ENCODE results near the gene MAB21L3. TPM values are rescaled to one million over a fixed set of nuclear protein-coding genes. Genes with fewer than 3 reads are reported as not detected.

MAB21L3 gene
- total RNA-seq, 1 experiment from 2014 or later = not detected

DNA sequence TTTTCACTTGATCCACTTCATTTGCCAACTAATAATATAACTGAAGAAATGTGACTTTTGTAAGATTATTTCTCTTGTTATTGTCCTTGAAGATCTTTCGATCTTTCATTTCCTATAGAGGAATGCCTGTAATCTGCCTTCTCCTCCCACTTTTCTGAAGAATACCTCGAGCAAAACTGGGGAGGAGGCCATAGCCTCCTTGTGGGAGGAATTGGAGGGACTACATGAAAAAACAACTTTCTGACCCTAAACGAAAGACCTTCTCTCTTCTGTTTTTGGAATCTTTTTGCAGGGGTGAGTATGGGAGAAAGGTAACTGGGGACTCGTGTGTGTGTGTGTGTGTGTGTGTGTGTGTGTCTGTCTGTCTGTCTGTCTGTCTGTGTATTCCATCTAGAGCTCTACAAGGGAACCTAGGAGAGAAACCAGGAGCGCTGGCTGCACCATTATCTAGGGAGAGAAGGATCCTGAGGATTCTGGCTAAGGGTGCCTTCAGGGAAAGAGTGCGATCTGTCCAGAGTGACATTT lies 32.4 kb upstream of the MAB21L3 start:
- H2BK5ac ChIP-seq (ENCODE audit: insufficient read length, low read length) = no peak overlapping the region
- H3K23me2 ChIP-seq (ENCODE audit: insufficient read length, low read depth, low read length, poor library complexity, severe bottlenecking) = no peaks in the 10 kb centered on the region
- H3K4me1 Mint-ChIP-seq = no peaks in the 10 kb centered on the region
- no peak overlapping the region for H3K4me2 ChIP-seq (ENCODE audit: insufficient read depth, insufficient read length, low read length)
- H3T11ph ChIP-seq (ENCODE audit: low read length) = no peak overlapping the region
- H3K27me3 Mint-ChIP-seq (ENCODE audit: low read depth) = no peaks in the 10 kb centered on the region
- no peak overlapping the region for H2BK12ac ChIP-seq (ENCODE audit: insufficient read length, low read depth, low read length)
- DNase-seq = no peak
- H2BK20ac ChIP-seq (ENCODE audit: low read depth, low read length, poor library complexity, severe bottlenecking) = no peak overlapping the region
- H3K27ac Mint-ChIP-seq = no peak overlapping the region
- no peak overlapping the region for H4K8ac ChIP-seq (replicated peaks; ENCODE audit: insufficient read length, low read depth, low read length)
- H4K20me1 ChIP-seq (ENCODE audit: control insufficient read depth, insufficient read depth, insufficient read length) = no peaks in the 10 kb centered on the region
- H4K5ac ChIP-seq (ENCODE audit: insufficient read length, low read depth, low read length) = no peak overlapping the region
- no peak overlapping the region for H2AFZ ChIP-seq (ENCODE audit: low read length)
- H3K79me1 ChIP-seq (ENCODE audit: insufficient read depth, low read depth, low read length, poor library complexity, severe bottlenecking) = no peaks in the 10 kb centered on the region
- no peak overlapping the region for H2AK5ac ChIP-seq (ENCODE audit: insufficient read length, low read length)
- no peaks in the 10 kb centered on the region for H3K4me1 ChIP-seq (ENCODE audit: insufficient read depth, low read length)
- no peaks in the 10 kb centered on the region for H3K27me3 ChIP-seq (ENCODE audit: insufficient read depth, low read length)
- H3K9me3 ChIP-seq (ENCODE audit: control insufficient read depth, low read depth, low read length) = no peaks in the 10 kb centered on the region
- H3K27ac ChIP-seq (ENCODE audit: insufficient read length, low read depth, low read length) = no peak overlapping the region
- H3K9ac ChIP-seq (ENCODE audit: extremely low read depth, insufficient read length, low read length) = no peak overlapping the region
- H3K14ac ChIP-seq (ENCODE audit: insufficient read depth, low read length) = no peak overlapping the region
- no peak overlapping the region for H3K4me3 Mint-ChIP-seq
- no peak overlapping the region for H2BK120ac ChIP-seq (ENCODE audit: low read depth, low read length, poor library complexity, severe bottlenecking)
- no peaks in the 10 kb centered on the region for H3K79me2 ChIP-seq (ENCODE audit: insufficient read depth, low read length)
- H4K91ac ChIP-seq (ENCODE audit: insufficient read length, low read depth, low read length) = no peak overlapping the region
- H3K4ac ChIP-seq (ENCODE audit: low read depth, low read length) = no peak overlapping the region
- no CpG with 5 or more reads among the region's 6 CpGs for WGBS (ENCODE audit: extremely low coverage, insufficient read length, low lambda C conversion rate)
- TF ChIP-seq, protein P1, sequence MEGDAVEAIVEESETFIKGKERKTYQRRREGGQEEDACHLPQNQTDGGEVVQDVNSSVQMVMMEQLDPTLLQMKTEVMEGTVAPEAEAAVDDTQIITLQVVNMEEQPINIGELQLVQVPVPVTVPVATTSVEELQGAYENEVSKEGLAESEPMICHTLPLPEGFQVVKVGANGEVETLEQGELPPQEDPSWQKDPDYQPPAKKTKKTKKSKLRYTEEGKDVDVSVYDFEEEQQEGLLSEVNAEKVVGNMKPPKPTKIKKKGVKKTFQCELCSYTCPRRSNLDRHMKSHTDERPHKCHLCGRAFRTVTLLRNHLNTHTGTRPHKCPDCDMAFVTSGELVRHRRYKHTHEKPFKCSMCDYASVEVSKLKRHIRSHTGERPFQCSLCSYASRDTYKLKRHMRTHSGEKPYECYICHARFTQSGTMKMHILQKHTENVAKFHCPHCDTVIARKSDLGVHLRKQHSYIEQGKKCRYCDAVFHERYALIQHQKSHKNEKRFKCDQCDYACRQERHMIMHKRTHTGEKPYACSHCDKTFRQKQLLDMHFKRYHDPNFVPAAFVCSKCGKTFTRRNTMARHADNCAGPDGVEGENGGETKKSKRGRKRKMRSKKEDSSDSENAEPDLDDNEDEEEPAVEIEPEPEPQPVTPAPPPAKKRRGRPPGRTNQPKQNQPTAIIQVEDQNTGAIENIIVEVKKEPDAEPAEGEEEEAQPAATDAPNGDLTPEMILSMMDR (conservative IDR thresholded peaks at IDR 0.05) = peak; percentile 37; the same call in 1 of the 3 replicates
- H3K23ac ChIP-seq (ENCODE audit: insufficient read length, low read depth, low read length) = no peak overlapping the region
- H3K56ac ChIP-seq (ENCODE audit: insufficient read length, low read depth, low read length) = no peak overlapping the region
- no peaks in the 10 kb centered on the region; a peak in 1 of 7 replicates for H3K36me3 Mint-ChIP-seq (ENCODE audit: insufficient read depth in 1 of 3, low read depth in 3 of 3)
- no peak overlapping the region for H2BK15ac ChIP-seq (ENCODE audit: low read depth, low read length)
- H3K18ac ChIP-seq (ENCODE audit: insufficient read length, low read depth, low read length) = no peak overlapping the region
- H3K9me3 Mint-ChIP-seq = no peaks in the 10 kb centered on the region; a peak in 1 of 5 replicates
